Stimulated activated CD8-positive, alpha-beta memory T cell treated with anti-CD3 and anti-CD28 coated beads, Interleukin-4, amount 100 ng/mL, for 4 hours (primary cell): ENCODE measurements around the gene DDX3X.
"Not testable (repeated sequence)": the region's sequence is repeated elsewhere in the genome, so short reads cannot be mapped to it uniquely, and the experiment has no call there.

Source experiments
- DNase-seq, 2 donors: peaks; one replicate each; pipeline ENCODE4 v3.0.0-alpha.2; 2020; ENCODE audit warnings: low read depth in 2 of 2, low spot score in 1 of 2

Gene DDX3X

DNA sequence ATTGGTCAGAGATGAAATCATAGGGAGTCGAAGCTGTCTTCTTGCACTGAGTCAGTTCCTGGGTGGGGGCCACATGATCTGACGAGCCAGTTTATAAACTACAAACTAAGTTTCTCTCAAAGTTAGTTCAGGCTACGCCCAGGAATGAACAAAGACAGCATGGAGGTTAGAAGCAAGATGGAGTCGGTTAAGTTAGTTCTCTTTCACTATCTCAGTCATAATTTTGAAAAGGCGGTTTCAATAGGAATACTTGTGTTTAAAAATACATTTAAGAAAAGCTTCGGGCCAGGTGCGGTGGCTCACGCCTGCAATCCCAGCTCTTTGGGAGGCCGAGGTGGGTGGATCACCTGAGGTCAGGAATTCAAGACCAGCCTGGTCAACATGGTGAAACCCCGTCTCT is 77.3 kb downstream of the DDX3X start:
- not testable (repeated sequence) for DNase-seq

DNA sequence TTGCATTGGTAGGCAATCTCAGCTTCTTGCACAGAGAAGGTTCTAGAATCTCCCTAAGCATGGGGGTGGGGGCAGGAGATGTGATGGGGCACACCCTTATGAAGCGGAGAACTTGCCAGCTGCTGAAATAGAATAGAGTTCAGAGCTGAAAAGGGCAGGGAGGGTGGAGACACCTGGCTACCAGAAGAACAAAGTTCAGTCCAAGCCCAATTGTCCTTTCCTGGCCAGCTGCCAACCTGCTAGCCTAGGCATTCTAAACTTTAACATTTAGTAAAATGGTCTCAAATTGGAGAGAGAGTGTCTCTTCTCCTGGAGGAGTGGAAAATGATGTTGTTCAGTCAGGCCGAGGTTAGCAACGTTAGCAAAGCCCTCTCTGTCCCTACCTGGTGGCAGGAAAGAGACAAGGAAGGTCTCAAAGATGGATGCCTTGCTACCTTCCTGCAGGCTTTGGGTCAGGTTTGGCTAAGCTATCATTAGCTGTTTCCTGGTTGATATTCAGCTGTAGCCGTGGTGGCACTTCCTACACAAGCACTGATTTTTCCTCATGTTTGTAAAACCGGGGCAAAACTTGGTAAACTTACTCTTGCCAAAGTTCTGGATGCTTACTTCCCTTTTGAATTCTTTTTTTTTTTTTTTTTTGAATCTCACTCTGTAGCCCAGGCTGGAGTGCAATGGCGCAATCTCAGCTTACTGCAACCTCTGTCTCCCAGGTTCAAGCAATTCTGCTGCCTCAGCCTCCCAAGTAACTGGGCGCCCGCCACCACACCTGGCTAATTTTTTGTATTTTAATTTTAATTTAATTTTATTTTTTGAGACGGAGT is 78.5 kb downstream of the DDX3X start:
- no peak for DNase-seq
